Heart left ventricle (tissue), 16 donors: ENCODE data around the gene QKI. TPM values are rescaled to one million over a fixed set of nuclear protein-coding genes. Genes with fewer than 3 reads are reported as not detected.
A peak's percentile ranks its signal among the peaks of the same experiment; 100 is the strongest.

Experiments
- ATAC-seq, 4 donors: fragments of 200-7000 bp; cut with Tn5 transposase; one replicate each; pipeline ENCODE4 v1.9.1; 2020 to 2022; ENCODE audit warnings: moderate library complexity in 4 of 4, mild to moderate bottlenecking in 3 of 4, moderate number of reproducible peaks in 1 of 4
- DNase-seq, 5 donors: peaks; one replicate each; pipeline ENCODE4 v3.0.0-alpha.2; 2020
- H3K27ac ChIP-seq, 12 donors: fragments of 200-600 bp; sonication (generic) in 4 of 12; one replicate each; pipeline versions ENCODE4 v1.5.0 to v1.8.0; 2016 to 2022; ENCODE audit warnings: mild to moderate bottlenecking in 2 of 12
- H3K27me3 ChIP-seq, 9 donors: fragments of 200-600 bp; sonication (generic) in 2 of 9; one replicate each; pipeline versions ENCODE4 v1.5.1 to v1.8.0; 2016 to 2022; ENCODE audit warnings: mild to moderate bottlenecking in 3 of 9
- H3K36me3 ChIP-seq, 9 donors: fragments of 200-600 bp; sonication (generic) in 2 of 9; one replicate each; pipeline versions ENCODE4 v1.5.0 to v1.8.0; 2018 to 2022; ENCODE audit warnings: mild to moderate bottlenecking in 2 of 9
- H3K4me1 ChIP-seq, 12 donors: fragments of 200-600 bp; sonication (generic) in 4 of 12; one replicate each; pipeline versions ENCODE4 v1.5.0 to v1.8.0; 2016 to 2022; ENCODE audit warnings: mild to moderate bottlenecking in 3 of 12
- H3K4me3 ChIP-seq, 12 donors: fragments of 200-600 bp; sonication (generic) in 4 of 12; one replicate each; pipeline versions ENCODE4 v1.5.0 to v1.8.0; 2017 to 2022; ENCODE audit warnings: mild to moderate bottlenecking in 9 of 12, moderate library complexity in 4 of 12
- H3K9me3 ChIP-seq, 12 donors: fragments of 200-600 bp; sonication (generic) in 4 of 12; one replicate each; pipeline versions ENCODE4 v1.5.0 to v1.8.0; 2016 to 2022; ENCODE audit warnings: mild to moderate bottlenecking in 1 of 12
- CTCF ChIP-seq, 12 donors: fragments of 200-600 bp; sonication (generic) in 4 of 12; IDR thresholded peaks; one replicate each; pipeline versions ENCODE4 v1.5.0 to v1.8.0; 2018 to 2022; ENCODE audit warnings: antibody characterized with exemption in 12 of 12, mild to moderate bottlenecking in 5 of 12
- POLR2A ChIP-seq, 2 donors: fragments of 450-650 bp; IDR thresholded peaks; one replicate each; pipeline ENCODE4 v1.6.1; 2017; ENCODE audit warnings: antibody characterized with exemption in 2 of 2, mild to moderate bottlenecking in 2 of 2, moderate library complexity in 2 of 2
- WGBS, 4 donors: extraction: QIAGEN DNeasy Blood & Tissue Kit in 2 of 4; methylation state at CpG; one replicate each; pipeline versions ENCODE4 v1.1.5 to v1.1.7; 2013 to 2018; 5-methylcytosine and 5-hydroxymethylcytosine counted together
- intact Hi-C, 10 donors: fragments of 100-400 bp; cut with DNase I; formaldehyde crosslinking; loops; one replicate each; pipeline versions ENCODE4 v1.11.1 to v1.14.2; 2022
- polyA plus RNA-seq, 2 donors: library from polyadenylated mRNA; stranded (reverse); fragments of 200-250 nt; gene quantifications; one replicate each; pipeline ENCODE4 v1.2.3, GENCODE V29; 2013
- total RNA-seq, 9 donors: library from RNA; depleted of rRNA in 2 of 9; stranded (reverse); fragments of >200 nt in 2 of 9; fragmentation: NEBNext Ultra II Directional in 3 of 9; extraction: Animal tissue kit (Norgen Biotek cat#: 25700) in 3 of 9; gene quantifications; one replicate each; pipeline versions ENCODE4 v1.1.0 to v1.2.4, GENCODE V29; 2016 to 2023
- donor health status: ischemic (EF 13 %, LVEDD 7.1; RV severe dilation, severe dysfunction).
- donor health status: healthy with polysubstance abuse.
- donor health status: DM: no; HTN: yes; CAD: no.
- donor health status: DM: no; HTN: no; CAD: no.
- donor health status: ischemic (EF 25% LVEDD 6.9; RV normal size, moderate dysfunction).
- donor health status: ischemic (EF 25% LVEDD 5.7; RV mildly dilated, moderate dysfunction).
- donor health status: healthy.
- donor health status: DM: yes; HTN: yes; CAD: no.
- donor health status: ischemic (EF 35%, LVEDD 5.7; RV mildly dilated, moderate dysfunction).
- donor health status: nonischemic (EF 11% LVEDD 7.7; RV severe dilation, severe dysfunction).
- donor health status: DM: yes; HTN: yes; CAD: no.
- donor health status: PGD.
- donor health status: ischemic (EF 29% LVEDD 5.4; RV normal size, mild dysfunction).
- donor health status: nonischemic (EF 23%, LVEDD 6.1; RV moderate dilation, normal function).

The QKI gene
- total and polyA plus RNA-seq, 11 donors = 80.2 to 607 (median 474) TPM

GRCh38 chr6:163572612-163573011, 158.1 kb downstream of the QKI start:
- H3K27ac ChIP-seq = peak overlapping the region in 2 of 12 donors; percentile 11 to 16
- peaks cover 0 to 52% (median 4%) of the 10 kb centered on the region in 12 donors for H3K4me1 ChIP-seq
- H3K4me3 ChIP-seq = no peak overlapping the region
- 31 to 45% (median 43%) methylated on average over 5 of the region's 5 CpGs for WGBS, 4 donors
- intact Hi-C loops = loop anchor here in 3 of 10 donors (5.0 to 10.0 kb wide), 5 partner anchors 148 to 532 kb away; no protein-coding TSS in a partner anchor
- no peak for TF ChIP-seq CTCF (IDR thresholded peaks at IDR 0.05)
- TF ChIP-seq POLR2A (IDR thresholded peaks at IDR 0.05) = no peak
- ATAC-seq (peak in 3 of 4 donors; percentile 45 to 73 (median 53)), DNase-seq (no peak)
- H3K9me3 ChIP-seq = no peaks in the 10 kb centered on the region
- no peaks in the 10 kb centered on the region for H3K27me3 ChIP-seq
- H3K36me3 ChIP-seq = peaks cover 0 to 86% (median 54%) of the 10 kb centered on the region in 9 donors

DNA sequence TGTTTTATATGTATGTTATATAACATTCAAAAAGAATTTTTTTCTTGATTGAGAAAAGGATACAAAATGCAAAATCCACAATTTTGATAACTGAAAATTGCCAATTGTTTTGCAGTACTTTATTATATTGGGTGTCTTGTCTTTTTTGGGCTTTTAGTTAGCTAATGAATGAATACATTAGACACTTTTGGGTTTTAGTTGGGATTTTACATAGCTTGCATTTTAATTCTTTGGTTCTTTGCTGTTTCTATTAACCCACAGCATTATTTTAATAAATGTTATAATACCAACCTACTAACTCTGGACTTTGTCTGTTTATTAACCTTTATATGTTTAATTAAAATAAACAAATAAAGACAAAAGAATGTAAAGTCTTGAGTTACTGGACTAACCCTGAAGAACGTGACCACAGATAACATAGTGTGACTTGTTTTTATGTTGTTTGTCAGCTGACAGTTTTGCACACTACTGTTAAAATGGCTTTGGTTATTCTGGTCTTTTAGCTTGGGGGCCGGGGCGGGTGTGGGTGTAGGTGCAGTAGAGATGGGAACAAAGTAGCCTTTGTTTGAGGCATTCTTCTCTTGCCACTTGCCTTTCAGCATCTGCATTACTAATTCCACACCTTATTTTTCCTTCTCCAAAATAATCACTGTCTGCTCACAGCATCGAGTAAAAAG, 159.1 kb downstream of the QKI start:
- no peak for DNase-seq
- Histone ChIP-seq H3K4me3 (no peak overlapping the region), H3K9me3 (no peaks in the 10 kb centered on the region), H3K27ac (peak overlapping the region in 1 of 12 donors; percentile 3), H3K4me1 (peaks cover 0 to 49% (median 3%) of the 10 kb centered on the region in 12 donors), H3K36me3 (peaks cover 0 to 77% (median 47%) of the 10 kb centered on the region in 9 donors), H3K27me3 (no peaks in the 10 kb centered on the region)
- TF ChIP-seq CTCF (IDR thresholded peaks at IDR 0.05) (no peak), POLR2A (IDR thresholded peaks at IDR 0.05) (no peak)
- intact Hi-C loops = loop anchor here in 3 of 10 donors (5.0 to 10.0 kb wide), 5 partner anchors 149 to 531 kb away; no protein-coding TSS in a partner anchor
- WGBS, 4 donors = 65 to 76% (median 71%) methylated on average over 4 of the region's 4 CpGs
- ATAC-seq = no peak

GRCh38 chr6:163576114-163576513, 161.6 kb downstream of the QKI start:
- ATAC-seq (no peak), DNase-seq (no peak)
- Histone ChIP-seq H3K27me3 (no peaks in the 10 kb centered on the region), H3K9me3 (no peaks in the 10 kb centered on the region), H3K36me3 (peaks cover 0 to 59% (median 34%) of the 10 kb centered on the region in 9 donors), H3K4me1 (peaks cover 0 to 53% (median 13%) of the 10 kb centered on the region in 12 donors), H3K4me3 (no peak overlapping the region), H3K27ac (no peak overlapping the region)
- intact Hi-C loops = loop anchor here in 4 of 10 donors (5.0 to 10.0 kb wide), 6 partner anchors 149 to 529 kb away; no protein-coding TSS in a partner anchor
- TF ChIP-seq CTCF (IDR thresholded peaks at IDR 0.05) (no peak), POLR2A (IDR thresholded peaks at IDR 0.05) (no peak)
- WGBS, 4 donors = 66 to 73% (median 69%) methylated on average over 4 of the region's 4 CpGs

DNA sequence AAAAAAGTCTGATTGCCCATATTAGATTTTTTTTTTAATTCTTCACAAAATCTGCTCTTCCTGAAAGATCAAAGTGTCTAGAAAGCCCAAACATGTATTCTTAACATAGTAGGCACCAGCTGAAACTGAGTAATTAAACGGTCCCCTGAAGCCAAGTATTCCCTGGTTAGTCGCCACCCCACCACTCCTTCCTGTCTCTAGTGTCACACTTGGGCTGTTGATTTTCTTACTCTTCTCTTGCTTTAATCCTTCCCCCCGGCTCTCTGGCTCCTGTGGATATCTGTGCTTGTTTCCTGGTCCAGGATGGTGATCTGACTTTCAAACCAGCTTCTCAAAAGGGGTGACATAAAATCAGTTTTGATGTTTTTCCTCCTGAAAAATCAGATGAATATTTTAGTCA, 162.9 kb downstream of the QKI start:
- intact Hi-C loops = loop anchor here in 4 of 10 donors (5.0 to 10.0 kb wide), 6 partner anchors 150 to 527 kb away; no protein-coding TSS in a partner anchor
- DNase-seq (no peak), ATAC-seq (no peak)
- Histone ChIP-seq H3K27me3 (no peaks in the 10 kb centered on the region), H3K36me3 (peaks cover 0 to 46% (median 27%) of the 10 kb centered on the region in 9 donors), H3K27ac (peak overlapping the region in 1 of 12 donors; percentile 37), H3K9me3 (no peaks in the 10 kb centered on the region), H3K4me1 (peaks cover 0 to 55% (median 16%) of the 10 kb centered on the region in 12 donors), H3K4me3 (no peak overlapping the region)
- WGBS, 4 donors = 62 to 70% (median 66%) methylated on average over 3 of the region's 3 CpGs
- TF ChIP-seq POLR2A (IDR thresholded peaks at IDR 0.05) = no peak
- no peak for TF ChIP-seq CTCF (IDR thresholded peaks at IDR 0.05)
